ENCODE results near the gene SMG7. TPM values are rescaled to one million over a fixed set of nuclear protein-coding genes. Genes with fewer than 3 reads are reported as not detected.
A peak's percentile ranks its signal among the peaks of the same experiment; 100 is the strongest.

Gene SMG7
- total RNA-seq, 1 experiment from 2014 or later: 30.1 TPM

GRCh38 chr1:183506561-183506960 lies 34.3 kb downstream of the SMG7 start:
- DNase-seq (ENCODE audit: low read depth): peak; percentile 69

- no peak for DNase-seq (ENCODE audit: low read depth)
Observed at GRCh38 chr1:183508694-183509093, 36.4 kb downstream of the SMG7 start.

DNA sequence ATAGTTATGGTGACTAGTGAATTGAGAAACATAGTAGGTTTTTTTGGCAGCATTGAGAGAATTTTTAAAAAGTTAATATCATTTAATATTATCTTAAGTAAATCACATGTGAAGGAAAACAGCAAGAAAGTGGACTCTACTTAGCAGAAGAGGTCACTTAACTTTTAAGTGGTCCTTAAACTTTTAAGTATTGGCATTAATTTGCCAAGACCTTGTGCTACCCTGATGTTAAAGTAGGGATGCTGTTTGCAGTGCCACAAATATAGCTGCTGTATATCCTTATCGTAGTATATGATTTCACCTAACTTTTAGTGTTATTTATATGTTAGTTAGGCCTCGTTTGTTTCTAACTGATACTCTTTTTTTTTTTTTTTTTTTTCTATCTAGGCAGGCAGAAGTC lies 40.2 kb downstream of the SMG7 start:
- DNase-seq (ENCODE audit: low read depth): no peak

DNA sequence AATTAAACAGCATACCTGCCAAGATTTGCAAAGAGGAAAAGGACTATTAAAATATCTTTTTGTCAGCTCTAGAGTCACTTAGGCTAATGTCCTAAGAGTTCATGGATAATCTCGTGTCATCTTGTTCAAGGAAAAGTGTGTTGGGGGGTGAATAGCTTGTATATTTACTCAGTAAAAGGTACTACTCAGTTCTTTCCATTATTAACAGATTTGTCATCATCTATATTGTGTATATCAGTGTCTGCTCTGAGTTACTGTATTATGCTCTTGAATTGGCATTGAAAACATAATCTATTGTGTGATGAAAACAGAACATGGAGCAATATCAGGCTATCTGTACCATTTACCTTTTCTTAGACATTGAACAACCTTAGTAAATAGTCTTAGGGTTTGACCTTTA lies 41.9 kb downstream of the SMG7 start:
- no peak for DNase-seq (ENCODE audit: low read depth)

- peak; percentile 77 for DNase-seq (ENCODE audit: low read depth)
Observed at GRCh38 chr1:183515002-183515689, 42.8 kb downstream of the SMG7 start.

DNA sequence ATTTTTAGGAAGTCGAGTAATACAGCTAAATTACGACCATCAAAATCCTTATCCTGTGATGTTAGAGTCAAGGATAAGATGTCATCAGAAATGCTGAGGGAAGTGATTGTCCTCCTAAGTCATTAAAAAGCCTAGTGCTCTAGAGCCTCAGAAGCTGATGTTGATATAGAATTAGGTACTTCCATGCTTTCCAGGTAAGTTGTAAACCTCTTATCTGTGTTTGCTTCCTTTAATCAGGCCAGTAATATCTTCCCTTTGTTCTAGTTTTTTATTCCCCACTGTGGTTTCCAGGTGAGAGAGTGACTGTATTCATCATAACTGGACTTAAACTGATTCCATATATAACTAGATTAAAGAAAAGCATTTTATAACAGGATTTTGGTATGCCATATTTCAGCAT lies 44.4 kb downstream of the SMG7 start:
- DNase-seq (ENCODE audit: low read depth): no peak

DNA sequence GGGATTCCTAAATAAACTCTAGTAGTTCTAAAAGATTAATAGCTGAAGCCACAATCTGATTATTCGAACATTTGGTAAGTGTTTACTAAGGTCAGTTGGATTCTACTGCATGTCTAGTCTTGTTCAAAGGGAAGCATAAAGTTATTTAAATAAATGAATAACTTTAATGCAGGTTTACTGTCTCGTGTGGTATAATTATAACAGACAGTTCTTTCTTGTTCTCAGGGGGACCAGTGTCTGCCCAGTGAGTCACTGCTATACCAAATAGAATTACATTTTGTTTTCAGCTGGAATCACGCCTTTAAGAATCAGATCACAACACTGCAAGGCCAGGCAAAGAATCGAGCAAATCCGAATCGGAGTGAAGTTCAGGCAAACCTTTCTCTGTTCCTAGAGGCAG lies 45.1 kb downstream of the SMG7 start:
- DNase-seq (ENCODE audit: low read depth): no peak

DNA sequence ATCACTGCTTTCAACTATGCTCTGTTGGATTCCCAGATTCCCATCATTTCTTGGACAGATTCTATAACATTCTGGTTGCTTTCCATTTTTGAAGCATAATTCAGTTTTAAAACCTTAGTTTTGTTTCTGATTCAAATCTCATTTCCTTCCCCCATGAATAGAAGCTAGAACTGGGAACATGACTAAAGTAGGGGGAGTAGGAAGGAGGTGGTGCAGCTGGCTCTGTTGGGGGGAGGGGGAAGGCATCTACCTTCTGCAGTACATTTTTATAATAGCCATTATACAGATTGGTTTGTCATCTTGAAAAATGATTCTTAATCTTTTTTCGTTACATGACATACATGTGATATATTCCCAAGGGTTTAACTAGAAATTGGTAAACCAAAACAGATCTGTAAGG lies 48.1 kb downstream of the SMG7 start:
- no peak for DNase-seq (ENCODE audit: low read depth)

- DNase-seq (ENCODE audit: low read depth): no peak
Observed at GRCh38 chr1:183522104-183522503, 49.8 kb downstream of the SMG7 start.

DNA sequence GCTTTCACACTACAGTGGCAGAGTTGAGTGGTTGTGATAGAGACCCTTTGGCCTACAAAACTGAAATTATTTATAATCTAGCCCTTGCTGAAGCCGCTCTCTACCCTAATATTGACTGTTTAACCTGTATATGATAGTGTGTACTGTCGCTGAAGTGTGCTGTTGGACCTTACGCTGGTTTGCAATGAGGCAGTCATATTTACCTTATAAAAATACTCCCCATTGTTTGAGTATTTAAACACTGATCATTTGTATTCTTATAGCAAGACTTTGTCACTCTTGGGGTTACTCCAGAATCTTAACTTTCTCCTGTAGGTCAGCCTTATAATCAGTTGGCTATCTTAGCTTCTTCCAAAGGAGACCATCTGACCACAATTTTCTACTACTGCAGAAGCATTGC lies 56.3 kb downstream of the SMG7 start:
- DNase-seq (ENCODE audit: low read depth): no peak

DNA sequence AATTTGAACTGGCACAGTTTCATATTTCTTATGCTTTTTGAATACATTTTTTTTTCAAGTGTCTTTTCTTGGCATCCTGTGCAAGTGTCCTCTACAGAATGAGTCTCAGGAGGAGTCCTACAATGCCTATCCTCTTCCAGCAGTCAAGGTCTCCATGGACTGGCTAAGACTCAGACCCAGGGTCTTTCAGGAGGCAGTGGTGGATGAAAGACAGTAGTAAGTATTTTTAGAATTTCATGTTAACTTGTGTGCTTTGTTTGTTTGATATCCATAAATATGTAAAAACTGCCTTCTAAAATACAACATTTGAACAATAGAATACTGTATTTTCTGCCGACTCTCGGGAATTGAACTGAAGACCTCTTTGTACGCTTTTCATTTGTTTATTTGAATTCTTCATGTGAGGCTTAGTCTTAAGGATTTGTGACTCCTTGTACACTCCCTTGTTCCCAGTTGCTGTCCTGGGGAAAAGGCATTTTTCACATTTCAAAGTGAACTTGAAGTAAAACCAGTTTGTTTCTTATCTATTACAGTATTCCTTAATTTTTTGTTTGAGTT lies 61.4 kb downstream of the SMG7 start:
- DNase-seq (ENCODE audit: low read depth): no peak

DNA sequence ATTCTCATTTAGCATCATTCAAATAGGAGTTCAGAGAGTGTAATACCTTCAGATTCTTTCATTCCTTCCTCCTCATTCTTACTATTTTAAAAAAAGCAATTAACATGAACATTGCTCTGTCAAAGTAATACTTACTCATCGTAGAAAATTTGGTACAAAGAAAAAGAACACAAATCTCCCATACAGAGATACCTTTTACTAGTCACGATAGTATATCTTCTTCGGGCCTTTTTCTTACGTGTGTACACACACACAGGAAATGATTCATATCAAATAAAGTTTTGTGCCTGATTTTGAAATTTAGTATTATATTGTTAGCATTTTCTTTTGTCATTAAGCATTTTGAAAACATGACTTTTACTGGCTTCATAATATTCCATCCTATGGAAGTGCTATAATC lies 65.1 kb downstream of the SMG7 start:
- no peak for DNase-seq (ENCODE audit: low read depth)

DNA sequence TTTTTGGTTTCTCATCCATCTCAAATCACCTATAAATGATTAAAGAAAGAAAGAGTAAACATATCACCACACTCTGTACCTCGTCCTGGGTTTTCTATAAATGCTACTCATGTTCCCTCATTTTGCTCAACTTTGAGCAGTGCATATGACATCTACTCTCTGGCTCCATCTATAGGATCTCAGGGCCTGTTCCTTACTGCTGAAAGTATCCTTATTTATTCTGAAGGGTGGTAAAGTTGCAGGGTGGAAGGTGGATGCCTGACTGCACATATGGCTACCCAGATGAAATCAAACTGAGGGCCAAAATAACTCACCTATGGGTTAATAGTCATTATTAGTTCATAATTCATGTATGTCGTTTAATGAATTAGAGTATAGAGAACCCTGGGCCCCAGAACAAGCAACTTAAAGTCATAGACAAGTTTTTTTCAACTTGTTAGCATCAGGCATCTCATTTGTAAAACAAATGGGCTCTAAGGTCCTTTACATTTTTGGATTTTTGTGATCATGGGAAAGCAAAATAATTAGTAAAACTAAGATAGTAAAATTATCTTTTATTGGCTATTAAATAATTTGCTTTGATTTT lies 71.4 kb downstream of the SMG7 start:
- peak; percentile 62 for DNase-seq (ENCODE audit: low read depth)

- DNase-seq (ENCODE audit: low read depth): no peak
Observed at GRCh38 chr1:183544598-183545297, 72.4 kb downstream of the SMG7 start.

GRCh38 chr1:183546427-183546826 lies 74.1 kb downstream of the SMG7 start:
- no peak for DNase-seq (ENCODE audit: low read depth)

DNA sequence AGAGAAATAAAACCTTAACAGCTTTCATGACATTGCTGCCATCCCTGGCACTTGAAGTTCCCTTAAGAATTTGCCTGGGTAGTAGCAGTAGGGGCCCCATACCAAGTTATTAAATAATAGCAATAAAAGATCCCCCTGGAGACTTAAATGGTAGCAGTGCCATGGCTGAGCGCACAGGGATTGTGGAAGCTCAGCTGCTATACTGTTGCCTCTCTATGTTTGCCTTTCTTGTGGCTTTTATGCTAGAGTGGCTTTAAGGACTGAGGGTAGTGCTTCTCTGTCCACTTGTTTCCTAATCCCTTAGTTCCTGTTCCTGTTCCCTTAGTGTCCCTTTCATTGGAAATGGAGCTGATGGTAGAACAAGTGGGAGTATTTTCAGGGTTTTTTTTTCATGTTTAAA lies 75.8 kb downstream of the SMG7 start:
- DNase-seq (ENCODE audit: low read depth): no peak

GRCh38 chr1:183550915-183551314 lies 78.6 kb downstream of the SMG7 start:
- no peak for DNase-seq (ENCODE audit: low read depth)

DNA sequence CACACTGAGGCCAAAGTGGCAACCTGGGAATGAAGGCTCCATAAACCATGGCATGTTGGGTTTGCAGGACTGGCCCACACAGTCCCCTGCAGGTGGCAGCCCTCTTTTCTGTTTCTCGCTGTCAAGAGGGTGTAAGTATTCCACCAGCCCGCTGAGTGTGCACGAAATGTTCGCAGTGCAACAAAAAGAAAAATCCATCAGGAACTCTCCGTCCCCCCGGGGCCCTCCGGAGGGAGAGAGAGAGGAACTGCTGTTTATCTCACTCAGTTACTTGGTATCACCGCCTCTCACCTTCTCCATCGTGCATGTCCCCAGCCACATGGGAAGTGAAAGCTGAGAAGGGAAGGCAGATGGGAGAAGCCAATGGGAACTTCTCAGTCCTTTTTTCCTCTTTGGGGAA lies 79.6 kb downstream of the SMG7 start:
- no peak for DNase-seq (ENCODE audit: low read depth)

DNA sequence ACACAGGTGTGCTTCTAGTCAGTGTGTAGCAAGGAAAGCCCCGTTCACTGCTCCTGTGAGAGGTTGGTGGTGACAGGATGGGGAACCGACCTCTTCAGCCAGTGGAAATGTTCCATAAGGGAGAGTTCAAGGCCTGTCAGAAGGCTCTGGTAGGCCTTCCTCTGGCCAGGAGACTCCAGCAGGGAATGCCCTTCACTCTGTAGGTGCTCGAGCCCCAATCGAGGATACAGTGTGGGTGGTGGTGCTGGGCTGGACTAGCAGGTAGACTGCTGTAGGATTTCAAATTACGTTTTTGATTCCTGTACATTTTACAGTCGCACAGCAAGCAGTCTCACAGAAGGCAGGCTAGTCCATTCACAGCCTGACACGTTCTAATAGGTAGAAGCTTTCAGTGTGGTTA lies 80.1 kb downstream of the SMG7 start:
- DNase-seq (ENCODE audit: low read depth): no peak

- no peak for DNase-seq (ENCODE audit: low read depth)
Observed at GRCh38 chr1:183552891-183553290, 80.6 kb downstream of the SMG7 start.

- no peak for DNase-seq (ENCODE audit: low read depth)
Observed at GRCh38 chr1:183553331-183553730, 81.0 kb downstream of the SMG7 start.

GRCh38 chr1:183553764-183554163 lies 81.5 kb downstream of the SMG7 start:
- DNase-seq (ENCODE audit: low read depth): no peak

GRCh38 chr1:183554577-183554976 lies 82.3 kb downstream of the SMG7 start:
- no peak for DNase-seq (ENCODE audit: low read depth)

Measured in LHCN-M2 (cell line).